BE2C (cell line): Measurements from ENCODE around the gene LAPTM5.

Experiments used
- DNase-seq: peaks from one replicate; pipeline ENCODE4 v3.0.0-alpha.2; 2020
- H3K27me3 ChIP-seq: fragments of 250-450 bp; sonication (Bioruptor Pico); 2 replicates; pipeline ENCODE4 v1.5.1; 2020; ENCODE audit warnings: mild to moderate bottlenecking
- H3K36me3 ChIP-seq: fragments of 250-450 bp; sonication (Bioruptor Pico); 2 replicates; pipeline ENCODE4 v1.5.1; 2020; ENCODE audit warnings: mild to moderate bottlenecking
- H3K4me1 ChIP-seq: fragments of 250-450 bp; sonication (Bioruptor Pico); 2 replicates; pipeline ENCODE4 v1.5.1; 2020
- H3K4me3 ChIP-seq: 2 replicates; pipeline ENCODE4 v1.5.1; 2011; ENCODE audit warnings: low read depth, low read length
- H3K9me3 ChIP-seq: fragments of 250-450 bp; sonication (Bioruptor Pico); 2 replicates; pipeline ENCODE4 v1.5.1; 2020
- CTCF ChIP-seq: IDR thresholded peaks from 2 replicates; pipeline ENCODE4 v1.5.1; 2012; ENCODE audit warnings: mild to moderate bottlenecking, low read depth, low read length

LAPTM5 gene

GRCh38 chr1:30719406-30720270 lies 37.9 kb downstream of the LAPTM5 start:
- DNase-seq = no peak
- Histone ChIP-seq H3K27me3 (no peaks in the 10 kb centered on the region), H3K36me3 (no peaks in the 10 kb centered on the region), H3K4me1 (no peaks in the 10 kb centered on the region; the same call in 1 of the 2 replicates), H3K9me3 (no peaks in the 10 kb centered on the region), H3K4me3 (peak overlapping the region; percentile 63; the same call in 1 of the 2 replicates)
- no peak for TF ChIP-seq CTCF

GRCh38 chr1:30718636-30719405 lies 38.8 kb downstream of the LAPTM5 start:
- peak; percentile 74 for DNase-seq
- Histone ChIP-seq H3K9me3 (no peaks in the 10 kb centered on the region), H3K27me3 (no peaks in the 10 kb centered on the region), H3K36me3 (no peaks in the 10 kb centered on the region), H3K4me1 (no peaks in the 10 kb centered on the region; the same call in 1 of the 2 replicates), H3K4me3 (peak overlapping the region; percentile 63)
- peak; percentile 62 for TF ChIP-seq CTCF

GRCh38 chr1:30718091-30718635 lies 39.4 kb downstream of the LAPTM5 start:
- H3K4me1 ChIP-seq = no peaks in the 10 kb centered on the region; the same call in 1 of the 2 replicates
- TF ChIP-seq CTCF = no peak
- no peaks in the 10 kb centered on the region for H3K27me3 ChIP-seq
- no peaks in the 10 kb centered on the region for H3K9me3 ChIP-seq
- no peaks in the 10 kb centered on the region for H3K36me3 ChIP-seq
- DNase-seq = peak; percentile 96
- no peak overlapping the region for H3K4me3 ChIP-seq

- H3K4me3 ChIP-seq = no peak overlapping the region
- no peaks in the 10 kb centered on the region; the same call in 1 of the 2 replicates for H3K4me1 ChIP-seq
- no peaks in the 10 kb centered on the region for H3K36me3 ChIP-seq
- no peak for TF ChIP-seq CTCF
- H3K27me3 ChIP-seq = no peaks in the 10 kb centered on the region
- no peaks in the 10 kb centered on the region for H3K9me3 ChIP-seq
- DNase-seq = no peak
Measured at GRCh38 chr1:30716646-30717045, 40.9 kb downstream of the LAPTM5 start.

- Histone ChIP-seq H3K9me3 (no peaks in the 10 kb centered on the region), H3K36me3 (no peaks in the 10 kb centered on the region), H3K4me3 (no peak overlapping the region), H3K27me3 (no peaks in the 10 kb centered on the region), H3K4me1 (no peaks in the 10 kb centered on the region; the same call in 1 of the 2 replicates)
- no peak for TF ChIP-seq CTCF
- no peak for DNase-seq
Measured at GRCh38 chr1:30715886-30716285, 41.7 kb downstream of the LAPTM5 start.
